Activated B cell treated with CpG ODN at 0.5 μM for 24 hours (primary cell): ENCODE results near the gene STK25. TPM values are rescaled to one million over a fixed set of nuclear protein-coding genes. Genes with fewer than 3 reads are reported as not detected.

Source experiments
- ATAC-seq: fragments of 200-7000 bp; cut with Tn5 transposase; one replicate; pipeline ENCODE4 v1.10.0; 2021; ENCODE audit warnings: low read depth, mild to moderate bottlenecking, moderate library complexity
- CTCF ChIA-PET: fragments of 350-600 bp; sonication (Branson Sonifier 250); formaldehyde crosslinking; loops from one replicate; lab custom pipeline; 2021; ENCODE audit warnings: antibody characterized with exemption; lab: Charles Lee
- POLR2A ChIA-PET: fragments of 350-600 bp; sonication (Branson Sonifier 250); formaldehyde crosslinking; loops from one replicate; lab custom pipeline; 2021; ENCODE audit warnings: antibody characterized with exemption; lab: Charles Lee
- DNase-seq: peaks from one replicate; pipeline ENCODE4 v3.0.0; 2022
- H3K27ac Mint-ChIP-seq: one replicate; pipeline ENCODE4 v1.8.0; 2020; ENCODE audit warnings: mixed read lengths
- H3K27me3 Mint-ChIP-seq: one replicate; pipeline ENCODE4 v1.8.0; 2021; ENCODE audit warnings: mixed read lengths
- H3K36me3 Mint-ChIP-seq: one replicate; pipeline ENCODE4 v1.8.0; 2021; ENCODE audit warnings: low read depth, mixed read lengths
- H3K4me1 Mint-ChIP-seq: one replicate; pipeline ENCODE4 v1.8.0; 2021; ENCODE audit warnings: mixed read lengths
- H3K4me3 Mint-ChIP-seq: one replicate; pipeline ENCODE4 v1.8.0; 2020; ENCODE audit warnings: mild to moderate bottlenecking, mixed read lengths
- H3K9me3 Mint-ChIP-seq: one replicate; pipeline ENCODE4 v1.8.0; 2020; ENCODE audit warnings: mixed read lengths
- intact Hi-C: fragments of 100-400 bp; cut with micrococcal nuclease; formaldehyde crosslinking; loops from one replicate; pipeline ENCODE4 v1.15.1; 2024
- total RNA-seq: library from RNA; stranded (reverse); gene quantifications from 2 replicates; pipeline ENCODE4 v1.2.3, GENCODE V29; 2022
- TF ChIP-seq, protein P1 (sequence below): fragments of 200-600 bp; IDR thresholded peaks from one replicate; pipeline ENCODE4 v1.8.0; 2022; ENCODE audit warnings: antibody characterized with exemption, mild to moderate bottlenecking

The STK25 gene
- total RNA-seq, 1 donor from 2014 or later, result 151 TPM

DNA sequence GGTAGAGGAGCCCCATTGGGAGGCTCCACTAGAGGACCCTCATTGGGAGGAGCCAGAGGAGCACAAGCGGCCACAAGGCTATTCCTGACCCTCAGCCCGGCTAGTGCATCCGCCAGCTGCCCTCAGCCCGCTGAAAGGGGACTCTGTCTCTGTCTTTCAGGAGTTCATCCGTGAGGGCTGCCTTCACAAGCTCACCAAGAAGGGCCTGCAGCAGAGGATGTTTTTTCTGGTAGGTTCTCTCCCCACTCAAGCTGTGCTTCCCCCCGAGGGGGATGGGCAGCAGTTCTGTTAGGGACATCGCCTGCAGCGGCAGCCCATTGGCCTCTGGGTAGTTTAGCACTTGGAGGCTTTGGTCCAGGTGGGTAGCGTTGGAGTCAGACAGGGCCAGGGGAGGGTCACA lies 25.1 kb downstream of the STK25 start:
- Mint-ChIP-seq H3K27me3 (no peaks in the 10 kb centered on the region), H3K4me1 (no peaks in the 10 kb centered on the region), H3K9me3 (no peaks in the 10 kb centered on the region), H3K27ac (no peak overlapping the region), H3K4me3 (no peak overlapping the region), H3K36me3 (peaks cover 38% of the 10 kb centered on the region)
- intact Hi-C loops, result no loop called here
- ATAC-seq (no peak), DNase-seq (no peak)
- TF ChIP-seq, protein P1, sequence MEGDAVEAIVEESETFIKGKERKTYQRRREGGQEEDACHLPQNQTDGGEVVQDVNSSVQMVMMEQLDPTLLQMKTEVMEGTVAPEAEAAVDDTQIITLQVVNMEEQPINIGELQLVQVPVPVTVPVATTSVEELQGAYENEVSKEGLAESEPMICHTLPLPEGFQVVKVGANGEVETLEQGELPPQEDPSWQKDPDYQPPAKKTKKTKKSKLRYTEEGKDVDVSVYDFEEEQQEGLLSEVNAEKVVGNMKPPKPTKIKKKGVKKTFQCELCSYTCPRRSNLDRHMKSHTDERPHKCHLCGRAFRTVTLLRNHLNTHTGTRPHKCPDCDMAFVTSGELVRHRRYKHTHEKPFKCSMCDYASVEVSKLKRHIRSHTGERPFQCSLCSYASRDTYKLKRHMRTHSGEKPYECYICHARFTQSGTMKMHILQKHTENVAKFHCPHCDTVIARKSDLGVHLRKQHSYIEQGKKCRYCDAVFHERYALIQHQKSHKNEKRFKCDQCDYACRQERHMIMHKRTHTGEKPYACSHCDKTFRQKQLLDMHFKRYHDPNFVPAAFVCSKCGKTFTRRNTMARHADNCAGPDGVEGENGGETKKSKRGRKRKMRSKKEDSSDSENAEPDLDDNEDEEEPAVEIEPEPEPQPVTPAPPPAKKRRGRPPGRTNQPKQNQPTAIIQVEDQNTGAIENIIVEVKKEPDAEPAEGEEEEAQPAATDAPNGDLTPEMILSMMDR, result no peak
- ChIA-PET CTCF (no interaction called here), POLR2A (no interaction called here)

GRCh38 chr2:241482126-241482955 lies 26.0 kb downstream of the STK25 start:
- Mint-ChIP-seq H3K9me3 (no peaks in the 10 kb centered on the region), H3K27ac (no peak overlapping the region), H3K36me3 (peaks cover 43% of the 10 kb centered on the region), H3K4me3 (no peak overlapping the region), H3K27me3 (no peaks in the 10 kb centered on the region), H3K4me1 (no peaks in the 10 kb centered on the region)
- ChIA-PET CTCF (no interaction called here), POLR2A (interaction anchor here (0.6 kb wide), 1 partner anchor 74 kb away, joined by 3 read pairs; no protein-coding TSS in a partner anchor)
- ATAC-seq (no peak), DNase-seq (no peak)
- intact Hi-C loops, result no loop called here
- TF ChIP-seq, protein P1, result no peak

DNA sequence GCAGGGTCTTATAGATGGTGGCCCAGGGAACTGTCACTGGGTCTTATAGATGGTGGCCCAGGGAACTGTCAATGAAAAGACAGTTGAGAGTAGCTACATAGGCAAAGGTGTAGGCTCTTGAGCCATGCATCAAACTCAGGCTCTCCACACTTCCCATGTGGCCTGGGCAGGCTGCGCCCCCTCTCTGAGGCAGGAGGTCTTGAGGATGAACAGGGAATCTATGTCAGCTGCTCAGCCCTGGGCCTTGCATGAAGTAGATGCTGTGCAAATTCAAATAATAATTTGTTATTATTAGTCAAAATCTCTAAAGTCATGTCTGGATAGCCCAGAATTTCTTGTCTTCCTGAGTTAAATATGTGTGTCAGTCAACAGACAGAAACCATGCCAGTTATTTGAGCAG lies 26.7 kb downstream of the STK25 start:
- Mint-ChIP-seq H3K27me3 (no peaks in the 10 kb centered on the region), H3K4me1 (no peaks in the 10 kb centered on the region), H3K9me3 (no peaks in the 10 kb centered on the region), H3K36me3 (peaks cover 42% of the 10 kb centered on the region), H3K4me3 (no peak overlapping the region), H3K27ac (no peak overlapping the region)
- TF ChIP-seq, protein P1, result no peak
- POLR2A ChIA-PET, result interaction anchor here (0.6 to 0.8 kb wide), 2 partner anchors 14 to 75 kb away, joined by 3 read pairs; no protein-coding TSS in a partner anchor
- DNase-seq (no peak), ATAC-seq (no peak)
- CTCF ChIA-PET, result no interaction called here
- intact Hi-C loops, result no loop called here

- CTCF ChIA-PET, result no interaction called here
- no peak for DNase-seq
- no peaks in the 10 kb centered on the region for H3K4me1 Mint-ChIP-seq
- no peaks in the 10 kb centered on the region for H3K27me3 Mint-ChIP-seq
- TF ChIP-seq, protein P1, result no peak
- H3K9me3 Mint-ChIP-seq, result no peaks in the 10 kb centered on the region
- no peak overlapping the region for H3K27ac Mint-ChIP-seq
- peaks cover 40% of the 10 kb centered on the region for H3K36me3 Mint-ChIP-seq
- POLR2A ChIA-PET, result interaction anchor here (0.6 kb wide), 1 partner anchor 9 kb away, joined by 6 read pairs; no protein-coding TSS in a partner anchor
- no peak for ATAC-seq
- no peak overlapping the region for H3K4me3 Mint-ChIP-seq
- intact Hi-C loops, result no loop called here
Measured at GRCh38 chr2:241479026-241479898, 29.1 kb downstream of the STK25 start.

GRCh38 chr2:241478166-241478565 lies 30.2 kb downstream of the STK25 start:
- intact Hi-C loops, result no loop called here
- POLR2A ChIA-PET, result no interaction called here
- CTCF ChIA-PET, result no interaction called here

More at GRCh38 chr2:241478166-241478565, 30.2 kb downstream of the STK25 start:
- no peak for DNase-seq
- no peaks in the 10 kb centered on the region for H3K27me3 Mint-ChIP-seq
- H3K27ac Mint-ChIP-seq, result no peak overlapping the region
- no peaks in the 10 kb centered on the region for H3K4me1 Mint-ChIP-seq
- TF ChIP-seq, protein P1, result no peak
- H3K9me3 Mint-ChIP-seq, result no peaks in the 10 kb centered on the region
- no peak overlapping the region for H3K4me3 Mint-ChIP-seq
- ATAC-seq, result no peak
- peaks cover 36% of the 10 kb centered on the region for H3K36me3 Mint-ChIP-seq
